K562 (cell line): Measurements from ENCODE around the gene FGF2. TPM values are rescaled to one million over a fixed set of nuclear protein-coding genes. Genes with fewer than 3 reads are reported as not detected.

ENCODE experiments used
- CHCHD3 ChIP-seq: fragments of 250-450 bp; sonication (Bioruptor Pico); IDR thresholded peaks from 2 replicates; pipeline ENCODE4 v2.1.2; 2022; ENCODE audit warnings: mild to moderate bottlenecking
- E4F1 ChIP-seq: fragments of 250-450 bp; sonication (Bioruptor Pico); IDR thresholded peaks from 2 replicates; pipeline ENCODE4 v1.5.0; 2021; ENCODE audit warnings: mild to moderate bottlenecking, borderline replicate concordance
- EZH2 ChIP-seq: IDR thresholded peaks from 2 replicates; pipeline ENCODE4 v1.6.1; 2012; ENCODE audit warnings: low read depth, mild to moderate bottlenecking, inconsistent platforms, low read length, borderline replicate concordance
- KLF10 ChIP-seq: fragments of 250-450 bp; sonication (Bioruptor Pico); IDR thresholded peaks from 2 replicates; pipeline ENCODE4 v1.6.1; 2021; ENCODE audit warnings: matching md5 sums
- OTX1 ChIP-seq: fragments of 450-650 bp; formaldehyde crosslinking; IDR thresholded peaks from 2 replicates; pipeline ENCODE4 v1.4.0; 2022; ENCODE audit warnings: mild to moderate bottlenecking
- PHTF2 ChIP-seq: fragments of 250-450 bp; sonication (Bioruptor Pico); IDR thresholded peaks from 2 replicates; pipeline ENCODE4 v1.5.0; 2021; ENCODE audit warnings: mild to moderate bottlenecking
- TAL1 ChIP-seq: fragments of 450-650 bp; IDR thresholded peaks from 2 replicates; pipeline ENCODE4 v1.6.1; 2016; ENCODE audit warnings: mild to moderate bottlenecking
- TCF3 ChIP-seq: sonication (generic); formaldehyde crosslinking; IDR thresholded peaks from 2 replicates; pipeline ENCODE4 v1.4.0; 2020; ENCODE audit warnings: mild to moderate bottlenecking, missing genetic modification reagents
- TCF7L2 ChIP-seq: fragments of 150-350 bp; IDR thresholded peaks from 2 replicates; pipeline ENCODE4 v1.6.1; 2016; ENCODE audit warnings: low read depth, mild to moderate bottlenecking, low read length, moderate library complexity
- ZBED1 ChIP-seq: IDR thresholded peaks from 2 replicates; pipeline ENCODE4 v1.6.1; 2014
- ZKSCAN1 ChIP-seq: fragments of 150-350 bp; IDR thresholded peaks from 2 replicates; pipeline ENCODE4 v1.6.1; 2016; ENCODE audit warnings: low read depth, low read length
- ZNF311 ChIP-seq: fragments of 250-450 bp; sonication (Bioruptor Pico); IDR thresholded peaks from 2 replicates; pipeline ENCODE4 v1.4.0; 2020; ENCODE audit warnings: mild to moderate bottlenecking, moderate library complexity
- ZNF449 ChIP-seq: fragments of 250-450 bp; sonication (Bioruptor Pico); IDR thresholded peaks from 2 replicates; pipeline ENCODE4 v1.8.0; 2022; ENCODE audit warnings: moderate library complexity, mild to moderate bottlenecking, inconsistent platforms
- ZNF561 ChIP-seq: fragments of 450-650 bp; formaldehyde crosslinking; conservative IDR thresholded peaks from 2 replicates; pipeline ENCODE4 v1.4.0; 2020; ENCODE audit warnings: mild to moderate bottlenecking, moderate library complexity
- ZNF740 ChIP-seq, 3 experiments: fragments of 200-800 bp in 1 of 3; sonication (Bioruptor generic) in 1 of 3; sonication (generic) in 1 of 3; formaldehyde crosslinking in 1 of 3; IDR thresholded peaks; 2 replicates each; pipeline versions ENCODE4 v1.6.1 to v1.8.0; 2016 to 2022; ENCODE audit warnings: mild to moderate bottlenecking in 2 of 3, missing compliant biosample characterization in 2 of 3, missing genetic modification characterization in 2 of 3, missing genetic modification reagents in 1 of 3
- polyA plus RNA-seq, 8 experiments: library from polyadenylated mRNA; depleted of rRNA in 4 of 8; stranded (reverse) in 5 of 8; unstranded in 3 of 8; fragments of >200 nt; fragmentation: Nextera tagmentation in 2 of 8; fragmentation: Illumina TruSeq in 1 of 8; extraction: Ambion mirVana in 2 of 8; extraction: Trizol in 1 of 8; gene quantifications; 2 replicates each; pipeline versions ENCODE4 v1.2.1 to v1.2.3, GENCODE V29; 2011 to 2014; ENCODE audit warnings: inconsistent platforms in 1 of 8, missing spikeins in 1 of 8
- total RNA-seq, 7 experiments: library from RNA; depleted of rRNA in 6 of 7; stranded (reverse); fragments of >200 nt in 6 of 7; fragmentation: Illumina TruSeq in 2 of 7; extraction: Trizol in 2 of 7; gene quantifications; 2 replicates each; pipeline versions ENCODE4 v1.2.1 to v1.2.3, GENCODE V29; 2011 to 2021; ENCODE audit warnings: low replicate concordance in 1 of 7
- TF ChIP-seq, protein P1 (sequence below): fragments of 150-350 bp; conservative IDR thresholded peaks from 2 replicates; pipeline ENCODE4 v1.6.1; 2014; ENCODE audit warnings: low read length
- TF ChIP-seq, protein P2 (sequence below): fragments of 450-650 bp; conservative IDR thresholded peaks from 2 replicates; pipeline ENCODE4 v1.6.1; 2016; ENCODE audit warnings: missing genetic modification characterization, low read depth, mild to moderate bottlenecking, missing compliant biosample characterization, moderate library complexity
- TF ChIP-seq, protein P3 (sequence below): fragments of 250-450 bp; sonication (Bioruptor Pico); IDR thresholded peaks from 2 replicates; pipeline ENCODE4 v1.5.0; 2022; ENCODE audit warnings: mild to moderate bottlenecking

FGF2 gene
- total and polyA plus RNA-seq, 9 of the 15 experiments (the other 6 are each of a cell fraction or from before 2014, with no cell fraction given): 2.5 to 19.4 (median 9.2) TPM

GRCh38 chr4:122803788-122804208 is 22.8 kb upstream of the FGF2 start (continued):
- peak; percentile 62 for TF ChIP-seq TCF3 (CRISPR knock-in tag)
- TF ChIP-seq, protein P1, sequence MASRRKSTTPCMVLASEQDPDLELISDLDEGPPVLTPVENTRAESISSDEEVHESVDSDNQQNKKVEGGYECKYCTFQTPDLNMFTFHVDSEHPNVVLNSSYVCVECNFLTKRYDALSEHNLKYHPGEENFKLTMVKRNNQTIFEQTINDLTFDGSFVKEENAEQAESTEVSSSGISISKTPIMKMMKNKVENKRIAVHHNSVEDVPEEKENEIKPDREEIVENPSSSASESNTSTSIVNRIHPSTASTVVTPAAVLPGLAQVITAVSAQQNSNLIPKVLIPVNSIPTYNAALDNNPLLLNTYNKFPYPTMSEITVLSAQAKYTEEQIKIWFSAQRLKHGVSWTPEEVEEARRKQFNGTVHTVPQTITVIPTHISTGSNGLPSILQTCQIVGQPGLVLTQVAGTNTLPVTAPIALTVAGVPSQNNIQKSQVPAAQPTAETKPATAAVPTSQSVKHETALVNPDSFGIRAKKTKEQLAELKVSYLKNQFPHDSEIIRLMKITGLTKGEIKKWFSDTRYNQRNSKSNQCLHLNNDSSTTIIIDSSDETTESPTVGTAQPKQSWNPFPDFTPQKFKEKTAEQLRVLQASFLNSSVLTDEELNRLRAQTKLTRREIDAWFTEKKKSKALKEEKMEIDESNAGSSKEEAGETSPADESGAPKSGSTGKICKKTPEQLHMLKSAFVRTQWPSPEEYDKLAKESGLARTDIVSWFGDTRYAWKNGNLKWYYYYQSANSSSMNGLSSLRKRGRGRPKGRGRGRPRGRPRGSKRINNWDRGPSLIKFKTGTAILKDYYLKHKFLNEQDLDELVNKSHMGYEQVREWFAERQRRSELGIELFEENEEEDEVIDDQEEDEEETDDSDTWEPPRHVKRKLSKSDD: no peak
- no peak for TF ChIP-seq ZNF311 (CRISPR knock-in tag)
- no peak for TF ChIP-seq ZBED1
- no peak for TF ChIP-seq ZNF740 (CRISPR knock-in tag; IDR thresholded peaks at IDR 0.05)
- TF ChIP-seq ZNF740 (tag; IDR thresholded peaks at IDR 0.05): no peak
- TF ChIP-seq EZH2: no peak
- TF ChIP-seq OTX1 (CRISPR knock-in tag): no peak
- TF ChIP-seq E4F1: no peak
- no peak for TF ChIP-seq KLF10 (CRISPR knock-in tag)
- no peak for TF ChIP-seq ZNF561 (CRISPR knock-in tag)
- no peak for TF ChIP-seq TAL1
- no peak for TF ChIP-seq ZNF449
- TF ChIP-seq CHCHD3 (CRISPR knock-in tag): no peak
- TF ChIP-seq ZKSCAN1: no peak
- TF ChIP-seq PHTF2 (CRISPR knock-in tag): no peak
- TF ChIP-seq, protein P2, sequence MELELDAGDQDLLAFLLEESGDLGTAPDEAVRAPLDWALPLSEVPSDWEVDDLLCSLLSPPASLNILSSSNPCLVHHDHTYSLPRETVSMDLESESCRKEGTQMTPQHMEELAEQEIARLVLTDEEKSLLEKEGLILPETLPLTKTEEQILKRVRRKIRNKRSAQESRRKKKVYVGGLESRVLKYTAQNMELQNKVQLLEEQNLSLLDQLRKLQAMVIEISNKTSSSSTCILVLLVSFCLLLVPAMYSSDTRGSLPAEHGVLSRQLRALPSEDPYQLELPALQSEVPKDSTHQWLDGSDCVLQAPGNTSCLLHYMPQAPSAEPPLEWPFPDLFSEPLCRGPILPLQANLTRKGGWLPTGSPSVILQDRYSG (tag): no peak
- TF ChIP-seq, protein P3, sequence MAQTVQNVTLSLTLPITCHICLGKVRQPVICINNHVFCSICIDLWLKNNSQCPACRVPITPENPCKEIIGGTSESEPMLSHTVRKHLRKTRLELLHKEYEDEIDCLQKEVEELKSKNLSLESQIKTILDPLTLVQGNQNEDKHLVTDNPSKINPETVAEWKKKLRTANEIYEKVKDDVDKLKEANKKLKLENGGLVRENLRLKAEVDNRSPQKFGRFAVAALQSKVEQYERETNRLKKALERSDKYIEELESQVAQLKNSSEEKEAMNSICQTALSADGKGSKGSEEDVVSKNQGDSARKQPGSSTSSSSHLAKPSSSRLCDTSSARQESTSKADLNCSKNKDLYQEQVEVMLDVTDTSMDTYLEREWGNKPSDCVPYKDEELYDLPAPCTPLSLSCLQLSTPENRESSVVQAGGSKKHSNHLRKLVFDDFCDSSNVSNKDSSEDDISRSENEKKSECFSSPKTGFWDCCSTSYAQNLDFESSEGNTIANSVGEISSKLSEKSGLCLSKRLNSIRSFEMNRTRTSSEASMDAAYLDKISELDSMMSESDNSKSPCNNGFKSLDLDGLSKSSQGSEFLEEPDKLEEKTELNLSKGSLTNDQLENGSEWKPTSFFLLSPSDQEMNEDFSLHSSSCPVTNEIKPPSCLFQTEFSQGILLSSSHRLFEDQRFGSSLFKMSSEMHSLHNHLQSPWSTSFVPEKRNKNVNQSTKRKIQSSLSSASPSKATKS (CRISPR knock-in tag): no peak
- no peak for TF ChIP-seq TCF7L2
